ENCODE measurements around the gene CDK18.
A peak's percentile ranks its signal among the peaks of the same experiment; 100 is the strongest.

The CDK18 gene

DNA sequence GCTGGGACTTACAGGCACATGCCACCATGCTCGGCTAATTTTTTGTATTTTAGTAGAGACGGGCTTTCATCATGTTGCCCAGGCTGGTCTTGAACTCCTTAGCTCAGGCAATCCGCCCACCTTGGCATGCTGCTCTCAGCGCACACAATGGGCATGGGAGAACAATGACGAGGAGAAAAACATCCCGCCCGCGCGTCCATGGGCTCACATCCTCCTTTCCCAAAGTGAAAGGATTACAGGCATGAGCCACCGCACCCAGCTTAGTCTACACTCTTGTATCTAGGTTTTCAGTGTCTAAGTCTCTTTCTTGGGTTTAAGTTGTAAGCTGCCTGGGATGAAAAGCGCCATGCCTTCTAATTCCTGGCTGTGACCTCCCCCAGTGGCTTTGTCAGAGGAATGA is 37.9 kb downstream of the CDK18 start:
- DNase-seq = no peak

GRCh38 chr1:205543351-205544301 is 39.2 kb downstream of the CDK18 start:
- DNase-seq = peak; percentile 75

- no peak for DNase-seq
Measured at GRCh38 chr1:205545001-205545919, 40.8 kb downstream of the CDK18 start.

- DNase-seq = no peak
Measured at GRCh38 chr1:205545991-205546390, 41.5 kb downstream of the CDK18 start.

GRCh38 chr1:205546541-205546940 is 42.1 kb downstream of the CDK18 start:
- DNase-seq = no peak

- no peak for DNase-seq
Measured at GRCh38 chr1:205547936-205548827, 43.7 kb downstream of the CDK18 start.

DNA sequence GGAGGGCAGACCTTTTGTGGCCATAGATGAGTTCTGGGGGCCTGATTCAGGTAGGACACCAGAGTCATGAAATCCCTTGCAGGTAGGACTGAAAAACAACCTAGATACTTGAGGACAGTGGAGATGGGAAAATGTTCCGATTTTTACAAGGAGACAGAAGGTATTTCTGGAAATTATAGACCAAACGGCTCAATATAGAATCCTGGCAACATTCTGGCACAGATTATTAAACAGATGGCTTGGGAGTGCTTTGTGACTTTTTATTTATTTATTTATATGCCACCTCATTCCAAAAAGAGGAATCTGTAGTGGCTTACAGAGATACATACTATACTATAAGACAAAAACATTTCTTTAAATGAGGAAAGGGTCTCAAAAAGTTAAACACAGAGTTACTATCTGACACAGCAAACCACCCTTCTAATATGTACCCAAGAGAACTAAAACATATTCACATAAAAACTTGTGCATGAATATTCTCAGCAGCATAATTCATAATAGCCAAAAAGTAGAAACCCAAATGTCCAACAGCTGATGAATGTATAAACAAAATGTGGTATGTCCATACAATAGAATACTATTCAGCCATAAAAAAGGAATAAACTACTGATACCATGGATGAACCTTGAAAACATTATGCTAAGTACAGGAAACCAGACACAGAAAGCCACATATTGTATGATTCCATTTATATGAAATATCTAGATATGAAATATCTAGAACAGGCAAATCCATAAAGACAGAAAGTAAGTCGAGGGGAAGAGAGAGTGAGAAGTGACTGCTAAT is 49.8 kb downstream of the CDK18 start:
- no peak for DNase-seq

GRCh38 chr1:205561501-205562203 is 57.2 kb downstream of the CDK18 start:
- DNase-seq = no peak

GRCh38 chr1:205563927-205564441 is 59.5 kb downstream of the CDK18 start:
- no peak for DNase-seq

GRCh38 chr1:205565799-205566198 is 61.3 kb downstream of the CDK18 start:
- no peak for DNase-seq

GRCh38 chr1:205567716-205568115 is 63.2 kb downstream of the CDK18 start:
- no peak for DNase-seq

DNA sequence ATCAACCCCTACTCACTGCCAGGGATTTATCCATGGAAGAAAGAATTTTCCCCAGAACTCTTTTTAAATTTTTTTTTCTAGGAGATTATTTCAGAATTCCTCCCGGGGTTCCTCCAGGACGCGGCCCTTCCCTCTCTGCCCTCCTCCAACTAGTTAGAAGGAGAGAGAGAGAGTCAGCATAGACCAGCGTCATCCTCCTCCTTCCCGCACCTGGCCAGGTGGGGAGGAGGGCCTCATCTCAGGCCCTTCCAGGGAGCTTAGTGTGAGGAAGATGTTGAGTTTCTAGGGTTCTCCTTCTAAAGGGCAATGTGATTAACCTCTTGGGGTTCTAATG is 63.6 kb downstream of the CDK18 start:
- DNase-seq = no peak

GRCh38 chr1:205568469-205569361 is 64.2 kb downstream of the CDK18 start:
- no peak for DNase-seq

GRCh38 chr1:205569411-205570172 is 65.1 kb downstream of the CDK18 start:
- no peak for DNase-seq

GRCh38 chr1:205570173-205570501 is 65.7 kb downstream of the CDK18 start:
- no peak for DNase-seq

- no peak for DNase-seq
Measured at GRCh38 chr1:205570796-205571537, 66.5 kb downstream of the CDK18 start.

DNA sequence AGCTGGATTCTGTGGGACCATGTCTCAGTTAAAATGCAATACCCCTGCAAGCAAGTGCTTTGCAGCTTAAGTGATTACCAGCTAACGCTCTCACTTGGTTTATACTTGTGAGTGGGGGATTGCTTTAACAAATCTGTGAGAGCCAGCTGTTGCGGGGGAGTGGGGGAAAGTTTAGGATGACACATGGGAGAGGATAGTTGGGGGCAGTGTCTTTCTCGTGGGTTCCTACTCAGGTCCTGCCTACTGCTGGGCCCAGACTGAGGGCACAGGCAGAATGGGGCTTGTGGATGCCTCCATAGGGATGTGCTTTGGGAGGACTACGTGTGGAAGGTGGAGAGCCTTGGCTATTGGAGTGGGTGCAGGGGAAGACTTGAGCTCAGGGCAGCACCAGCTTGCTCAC is 67.3 kb downstream of the CDK18 start:
- no peak for DNase-seq

- no peak for DNase-seq
Measured at GRCh38 chr1:205572421-205572820, 68.0 kb downstream of the CDK18 start.
